Endothelial cell of umbilical vein (primary cell): ENCODE measurements around the gene C6orf136. TPM values are rescaled to one million over a fixed set of nuclear protein-coding genes. Genes with fewer than 3 reads are reported as not detected.

Experiments used
- BruUV-seq: library from RNA; stranded (reverse); fragments of 400-500 nt; replicated peaks from 2 replicates; lab custom pipeline; 2021; lab: Mats Ljungman, UMichigan
- CTCF ChIA-PET: fragments of 300-600, 350-600 bp; sonication (Branson Sonifier 250); formaldehyde crosslinking; loops from one replicate; lab custom pipeline; 2021; ENCODE audit warnings: antibody characterized with exemption, inconsistent platforms; lab: Charles Lee
- POLR2A ChIA-PET: fragments of 300-600, 350-600 bp; sonication (Branson Sonifier 250); formaldehyde crosslinking; loops from one replicate; lab custom pipeline; 2021; ENCODE audit warnings: antibody characterized with exemption, inconsistent platforms; lab: Charles Lee
- DNase-seq: peaks from one replicate; pipeline ENCODE4 v3.0.0-alpha.2; 2011; ENCODE audit warnings: low read depth, low spot score
- FAIRE-seq: peaks from 2 replicates; lab custom pipeline; 2011; peaks lifted over from hg19 to GRCh38; lab: Jason Lieb, UNC
- H2AFZ ChIP-seq: 2 replicates; pipeline ENCODE4 v1.6.0; 2012; ENCODE audit warnings: low read depth, low read length, control low read depth, inconsistent platforms
- H3K27ac ChIP-seq: 2 replicates; pipeline ENCODE4 v1.5.1; 2011; ENCODE audit warnings: low read depth, mild to moderate bottlenecking, control low read depth, low read length, moderate library complexity; ENCODE audit not compliant: insufficient read depth
- H3K27me3 ChIP-seq, 2 experiments: 2 replicates each; pipeline versions ENCODE4 v1.6.0 to v1.6.1; 2011; ENCODE audit warnings: low read length in 2 of 2, mixed read lengths in 1 of 2; ENCODE audit not compliant: control insufficient read depth in 2 of 2, insufficient read depth in 2 of 2
- H3K36me3 ChIP-seq, 2 experiments: 2 replicates in 1 of 2; 3 replicates in 1 of 2; pipeline ENCODE4 v1.5.1; 2011; ENCODE audit warnings: low read length in 2 of 2, mild to moderate bottlenecking in 1 of 2, moderate library complexity in 1 of 2; ENCODE audit not compliant: control insufficient read depth in 2 of 2, insufficient read depth in 2 of 2; ENCODE audit errors: extremely low read depth in 1 of 2
- H3K4me1 ChIP-seq: 3 replicates; pipeline ENCODE4 v1.5.1; 2011; ENCODE audit warnings: mild to moderate bottlenecking, low read length; ENCODE audit not compliant: control insufficient read depth, insufficient read depth; ENCODE audit errors: extremely low read depth
- H3K4me2 ChIP-seq: 2 replicates; pipeline ENCODE4 v1.6.1; 2011; ENCODE audit warnings: low read length, control low read depth, mixed read lengths; ENCODE audit not compliant: insufficient read depth
- H3K4me3 ChIP-seq, 3 experiments: fragments of 200-600 bp in 1 of 3; sonication (generic), shearing (Covaris generic) in 1 of 3; replicated peaks in 1 of 3; 2 replicates each; pipeline ENCODE4 v1.5.1; 2011 to 2016; ENCODE audit warnings: control low read depth in 3 of 3, low read length in 3 of 3, mild to moderate bottlenecking in 2 of 3, inconsistent platforms in 1 of 3, low read depth in 1 of 3, moderate library complexity in 1 of 3; ENCODE audit not compliant: insufficient read depth in 1 of 3
- H3K79me2 ChIP-seq: 2 replicates; pipeline ENCODE4 v1.6.0; 2012; ENCODE audit warnings: low read length, inconsistent platforms; ENCODE audit not compliant: control insufficient read depth, insufficient read depth
- H3K9ac ChIP-seq: replicated peaks from 2 replicates; pipeline ENCODE3; 2011; ENCODE audit warnings: low read length, control low read depth; ENCODE audit not compliant: insufficient read depth; ENCODE audit errors: extremely low read depth
- H3K9me1 ChIP-seq: replicated peaks from 3 replicates; pipeline ENCODE4 v1.6.0; 2011; ENCODE audit warnings: mild to moderate bottlenecking, low read length; ENCODE audit not compliant: control insufficient read depth, insufficient read depth; ENCODE audit errors: extremely low read depth
- H3K9me3 ChIP-seq: replicated peaks from 2 replicates; pipeline ENCODE4 v1.5.1; 2012; ENCODE audit warnings: low read length, inconsistent platforms; ENCODE audit not compliant: control insufficient read depth, insufficient read depth
- H4K20me1 ChIP-seq: replicated peaks from 2 replicates; pipeline ENCODE3; 2011; ENCODE audit warnings: mild to moderate bottlenecking, low read length; ENCODE audit not compliant: control insufficient read depth, insufficient read depth; ENCODE audit errors: extremely low read depth
- CTCF ChIP-seq, 2 donors: IDR thresholded peaks; 1 replicate in 1 of 2; 2 replicates in 1 of 2; pipeline ENCODE4 v1.5.1; 2011; ENCODE audit warnings: low read length in 2 of 2, mild to moderate bottlenecking in 2 of 2, moderate library complexity in 2 of 2, control low read depth in 1 of 2, inconsistent platforms in 1 of 2, low read depth in 1 of 2; ENCODE audit not compliant: insufficient read depth in 1 of 2; ENCODE audit errors: extremely low read depth in 1 of 2
- POLR2A ChIP-seq: IDR thresholded peaks from 2 replicates; pipeline ENCODE4 v1.6.1; 2012; ENCODE audit warnings: low read depth, mild to moderate bottlenecking, control low read depth, low read length
- POLR2AphosphoS5 ChIP-seq: IDR thresholded peaks from 2 replicates; pipeline ENCODE4 v1.6.1; 2012; ENCODE audit warnings: low read depth, mild to moderate bottlenecking, control low read depth, low read length, moderate library complexity; ENCODE audit not compliant: insufficient read depth
- dilution Hi-C: fragments of 300-500 bp; cut with MboI; formaldehyde crosslinking; loops from one replicate; pipeline ENCODE4 v1.15.0; 2019; ENCODE audit warnings: low sequenced_read_pairs; ENCODE audit not compliant: extremely low pct_ligation_motif_present
- intact Hi-C: fragments of 100-400 bp; cut with micrococcal nuclease; formaldehyde crosslinking; loops from one replicate; pipeline ENCODE4 v1.10.0; 2022
- polyA plus RNA-seq, 4 experiments: library from polyadenylated mRNA; depleted of rRNA in 3 of 4; stranded (reverse) in 3 of 4; unstranded in 1 of 4; fragments of >200 nt; gene quantifications; 2 replicates each; pipeline versions ENCODE4 v1.2.1 to v1.2.3, GENCODE V29; 2011 to 2012; ENCODE audit warnings: missing spikeins in 1 of 4
- total RNA-seq: library from RNA; stranded (reverse); gene quantifications from 2 replicates; pipeline ENCODE4 v1.2.3, GENCODE V29; 2021

The C6orf136 gene
- total and polyA plus RNA-seq, 2 donors (not counting 3 experiments of a cell fraction or from before 2014, with no cell fraction given) = 19.1 to 21.0 TPM

DNA sequence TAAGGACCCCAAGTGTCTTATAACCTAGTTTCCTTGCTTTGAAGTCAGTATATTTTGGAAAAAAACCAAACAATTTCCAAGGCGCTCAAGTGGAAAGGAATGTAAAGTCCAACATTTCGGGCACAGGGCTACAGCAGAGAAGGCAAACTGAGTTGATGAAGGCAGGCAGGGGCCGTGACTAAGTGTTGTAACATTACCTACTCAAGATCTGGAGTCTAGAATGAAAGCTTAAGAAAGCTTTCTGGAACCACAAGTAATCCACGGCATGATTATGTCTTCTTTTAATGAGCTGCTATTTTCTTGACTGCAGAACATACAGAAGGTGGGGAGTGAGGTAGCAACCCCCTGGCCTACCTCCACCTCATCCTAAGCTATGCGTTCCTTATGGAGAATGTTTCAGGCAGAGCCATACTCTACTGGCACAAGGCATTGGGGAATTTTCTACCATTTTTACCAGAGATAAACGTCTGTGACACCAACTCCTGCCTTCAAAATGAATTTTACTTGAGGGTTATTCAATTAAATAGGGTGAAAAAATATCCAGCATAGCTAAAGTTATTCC, 34.2 kb upstream of the C6orf136 start:
- Histone ChIP-seq H3K4me1 (peaks cover 16% of the 10 kb centered on the region), H2AFZ (no peak overlapping the region), H4K20me1 (no peaks in the 10 kb centered on the region), H3K79me2 (peaks cover 28% of the 10 kb centered on the region), H3K9me3 (no peaks in the 10 kb centered on the region), H3K27ac (peak overlapping the region; percentile 3), H3K4me3 (no peak overlapping the region), H3K36me3 (peaks cover 10 to 12% of the 10 kb centered on the region in 2 experiments), H3K9me1 (no peaks in the 10 kb centered on the region), H3K9ac (no peak overlapping the region), H3K4me2 (no peak overlapping the region), H3K27me3 (no peaks in the 10 kb centered on the region)
- ChIA-PET POLR2A (interaction anchor here (1.0 to 4.1 kb wide), 4 partner anchors 14 to 131 kb away, joined by 4 to 63 read pairs (median 5); no protein-coding TSS in a partner anchor), CTCF (interaction anchor here (0.7 to 4.5 kb wide), 14 partner anchors 9 to 159 kb away, joined by 3 to 47 read pairs (median 6); partner anchors contain the start of gene DHX16)
- TF ChIP-seq POLR2A (peak; percentile 77), CTCF (IDR thresholded peaks at IDR 0.05; ENCODE audit: extremely low read depth in 1 of 2, insufficient read depth in 1 of 2, low read depth in 1 of 2, low read length in 2 of 2) (no peak), POLR2AphosphoS5 (peak; percentile 51)
- DNase-seq (no peak), FAIRE-seq (no peak)
- dilution Hi-C loops (no loop called here), intact Hi-C loops (loop anchor here (5.0 kb wide), 1 partner anchor 130 kb away; no protein-coding TSS in a partner anchor)
- BruUV-seq = no TSS peak
